Smooth muscle cell (in vitro differentiated cells): ENCODE data around the gene TPBGL. TPM values are rescaled to one million over a fixed set of nuclear protein-coding genes. Genes with fewer than 3 reads are reported as not detected.
A peak's percentile ranks its signal among the peaks of the same experiment; 100 is the strongest.

Experiments used
- DNase-seq: peaks from one replicate; lab custom pipeline; 2025; ENCODE audit not compliant: unreplicated experiment; lab: John Stamatoyannopoulos, UW
- H2AFZ ChIP-seq: fragments of 200-600 bp; sonication (generic); 2 replicates; pipeline ENCODE4 v1.6.0; 2016; ENCODE audit warnings: antibody characterized with exemption, low read depth, mild to moderate bottlenecking
- H3F3A ChIP-seq: fragments of 200-600 bp; sonication (generic); 2 replicates; pipeline ENCODE4 v1.6.0; 2017; ENCODE audit warnings: antibody characterized with exemption, low read depth
- H3K27ac ChIP-seq: fragments of 200-600 bp; sonication (generic); 2 replicates; pipeline ENCODE4 v1.5.1; 2016; ENCODE audit warnings: low read depth, mild to moderate bottlenecking
- H3K27me3 ChIP-seq: fragments of 200-600 bp; sonication (generic); 2 replicates; pipeline ENCODE4 v1.6.1; 2016; ENCODE audit warnings: low read depth, mild to moderate bottlenecking
- H3K36me3 ChIP-seq: fragments of 200-600 bp; sonication (generic); 2 replicates; pipeline ENCODE4 v1.5.1; 2016; ENCODE audit warnings: low read depth
- H3K4me1 ChIP-seq: fragments of 200-600 bp; sonication (generic); 2 replicates; pipeline ENCODE4 v1.5.1; 2016; ENCODE audit warnings: low read depth
- H3K4me2 ChIP-seq: fragments of 200-600 bp; sonication (generic); 2 replicates; pipeline ENCODE4 v1.6.0; 2016; ENCODE audit warnings: mild to moderate bottlenecking
- H3K4me3 ChIP-seq: fragments of 200-600 bp; sonication (generic); 2 replicates; pipeline ENCODE4 v1.5.1; 2016; ENCODE audit warnings: mild to moderate bottlenecking
- H3K79me2 ChIP-seq: fragments of 200-600 bp; sonication (generic); 2 replicates; pipeline ENCODE4 v1.6.0; 2016; ENCODE audit warnings: low read depth, mild to moderate bottlenecking
- H3K9ac ChIP-seq: fragments of 200-600 bp; sonication (generic); 2 replicates; pipeline ENCODE4 v1.6.0; 2016; ENCODE audit warnings: low read depth
- H3K9me3 ChIP-seq: fragments of 200-600 bp; sonication (generic); replicated peaks from 2 replicates; pipeline ENCODE4 v1.5.1; 2016; ENCODE audit warnings: low read depth
- H4K20me1 ChIP-seq: fragments of 200-600 bp; sonication (generic); 2 replicates; pipeline ENCODE4 v1.6.0; 2016; ENCODE audit warnings: low read depth
- CTCF ChIP-seq: fragments of 200-600 bp; sonication (generic); IDR thresholded peaks from 2 replicates; pipeline ENCODE4 v1.5.1; 2017; ENCODE audit warnings: borderline replicate concordance, mild to moderate bottlenecking, antibody characterized with exemption; ENCODE audit not compliant: insufficient read depth, poor library complexity, severe bottlenecking
- WGBS: methylation state at CpG from one replicate; pipeline ENCODE4 v1.1.7; 2016; ENCODE audit warnings: low lambda C conversion rate; 5-methylcytosine and 5-hydroxymethylcytosine counted together
- polyA plus RNA-seq: library from polyadenylated mRNA; unstranded; fragments of >200 nt; fragmentation: Nextera tagmentation; extraction: Ambion mirVana; gene quantifications from 2 replicates; pipeline ENCODE4 v1.2.1, GENCODE V29; 2016
- total RNA-seq: library from RNA; depleted of rRNA; stranded (reverse); fragments of >200 nt; gene quantifications from 2 replicates; pipeline ENCODE4 v1.2.3, GENCODE V29; 2014

TPBGL gene
- total and polyA plus RNA-seq, 2 experiments from 2014 or later: 0.62 to 0.81 TPM

GRCh38 chr11:75268626-75269366 is 28.2 kb downstream of the TPBGL start:
- TF ChIP-seq CTCF: no peak
- H3K4me1 ChIP-seq: no peaks in the 10 kb centered on the region
- H3K9ac ChIP-seq: no peak overlapping the region
- no peaks in the 10 kb centered on the region for H3K36me3 ChIP-seq
- WGBS: 95% methylated on average over 20 of the region's 25 CpGs
- H3K27ac ChIP-seq: no peak overlapping the region
- H3F3A ChIP-seq: no peaks in the 10 kb centered on the region
- H3K4me3 ChIP-seq: no peak overlapping the region
- no peak overlapping the region for H3K4me2 ChIP-seq
- no peak overlapping the region for H2AFZ ChIP-seq
- H3K27me3 ChIP-seq: no peaks in the 10 kb centered on the region
- H3K79me2 ChIP-seq: no peaks in the 10 kb centered on the region
- no peaks in the 10 kb centered on the region for H4K20me1 ChIP-seq
- no peak for DNase-seq
- H3K9me3 ChIP-seq: no peaks in the 10 kb centered on the region

- no peak for DNase-seq
- H3K4me2 ChIP-seq: no peak overlapping the region
- WGBS: 93% methylated on average over 4 of the region's 4 CpGs
- H3K27me3 ChIP-seq: no peaks in the 10 kb centered on the region
- H3K79me2 ChIP-seq: no peaks in the 10 kb centered on the region
- no peaks in the 10 kb centered on the region for H3F3A ChIP-seq
- no peaks in the 10 kb centered on the region for H4K20me1 ChIP-seq
- no peak for TF ChIP-seq CTCF
- H3K36me3 ChIP-seq: no peaks in the 10 kb centered on the region
- H3K4me3 ChIP-seq: no peak overlapping the region
- no peaks in the 10 kb centered on the region for H3K4me1 ChIP-seq
- H3K9me3 ChIP-seq: no peaks in the 10 kb centered on the region
- H3K9ac ChIP-seq: no peak overlapping the region
- H2AFZ ChIP-seq: no peak overlapping the region
- H3K27ac ChIP-seq: no peak overlapping the region
These were observed 28.7 kb downstream of the TPBGL start for GRCh38 chr11:75269367-75269660.

GRCh38 chr11:75269896-75270295 is 29.3 kb downstream of the TPBGL start:
- Histone ChIP-seq H3K27me3 (no peaks in the 10 kb centered on the region), H3F3A (no peaks in the 10 kb centered on the region), H3K36me3 (no peaks in the 10 kb centered on the region), H2AFZ (no peak overlapping the region), H3K4me1 (no peaks in the 10 kb centered on the region), H3K9me3 (no peaks in the 10 kb centered on the region), H3K79me2 (no peaks in the 10 kb centered on the region), H3K27ac (no peak overlapping the region), H4K20me1 (no peaks in the 10 kb centered on the region), H3K4me2 (no peak overlapping the region), H3K4me3 (no peak overlapping the region), H3K9ac (no peak overlapping the region)
- TF ChIP-seq CTCF: no peak
- 94% methylated on average over 9 of the region's 9 CpGs for WGBS
- no peak for DNase-seq

- Histone ChIP-seq H3K9me3 (no peaks in the 10 kb centered on the region), H3F3A (no peaks in the 10 kb centered on the region), H2AFZ (no peak overlapping the region), H3K27me3 (no peaks in the 10 kb centered on the region), H3K4me3 (no peak overlapping the region), H3K9ac (no peak overlapping the region), H3K4me1 (no peaks in the 10 kb centered on the region), H3K4me2 (no peak overlapping the region), H3K27ac (no peak overlapping the region), H4K20me1 (no peaks in the 10 kb centered on the region), H3K36me3 (no peaks in the 10 kb centered on the region), H3K79me2 (no peaks in the 10 kb centered on the region)
- no peak for DNase-seq
- TF ChIP-seq CTCF: peak; percentile 30
- 94% methylated on average over 3 of the region's 3 CpGs for WGBS
These were observed 30.4 kb downstream of the TPBGL start for GRCh38 chr11:75270896-75271418.
